GM12801 (cell line): ENCODE measurements around the gene WNT6.

Experiments
- TF ChIP-seq, protein P1 (sequence below): IDR thresholded peaks from one replicate; pipeline ENCODE4 v1.5.1; 2011; ENCODE audit warnings: control low read depth; ENCODE audit not compliant: insufficient read length; ENCODE audit errors: extremely low read depth

WNT6 gene

GRCh38 chr2:218885981-218886947 lies 26.7 kb downstream of the WNT6 start:
- TF ChIP-seq, protein P1, sequence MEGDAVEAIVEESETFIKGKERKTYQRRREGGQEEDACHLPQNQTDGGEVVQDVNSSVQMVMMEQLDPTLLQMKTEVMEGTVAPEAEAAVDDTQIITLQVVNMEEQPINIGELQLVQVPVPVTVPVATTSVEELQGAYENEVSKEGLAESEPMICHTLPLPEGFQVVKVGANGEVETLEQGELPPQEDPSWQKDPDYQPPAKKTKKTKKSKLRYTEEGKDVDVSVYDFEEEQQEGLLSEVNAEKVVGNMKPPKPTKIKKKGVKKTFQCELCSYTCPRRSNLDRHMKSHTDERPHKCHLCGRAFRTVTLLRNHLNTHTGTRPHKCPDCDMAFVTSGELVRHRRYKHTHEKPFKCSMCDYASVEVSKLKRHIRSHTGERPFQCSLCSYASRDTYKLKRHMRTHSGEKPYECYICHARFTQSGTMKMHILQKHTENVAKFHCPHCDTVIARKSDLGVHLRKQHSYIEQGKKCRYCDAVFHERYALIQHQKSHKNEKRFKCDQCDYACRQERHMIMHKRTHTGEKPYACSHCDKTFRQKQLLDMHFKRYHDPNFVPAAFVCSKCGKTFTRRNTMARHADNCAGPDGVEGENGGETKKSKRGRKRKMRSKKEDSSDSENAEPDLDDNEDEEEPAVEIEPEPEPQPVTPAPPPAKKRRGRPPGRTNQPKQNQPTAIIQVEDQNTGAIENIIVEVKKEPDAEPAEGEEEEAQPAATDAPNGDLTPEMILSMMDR = no peak

GRCh38 chr2:218887079-218887478 lies 27.5 kb downstream of the WNT6 start:
- TF ChIP-seq, protein P1 = no peak

DNA sequence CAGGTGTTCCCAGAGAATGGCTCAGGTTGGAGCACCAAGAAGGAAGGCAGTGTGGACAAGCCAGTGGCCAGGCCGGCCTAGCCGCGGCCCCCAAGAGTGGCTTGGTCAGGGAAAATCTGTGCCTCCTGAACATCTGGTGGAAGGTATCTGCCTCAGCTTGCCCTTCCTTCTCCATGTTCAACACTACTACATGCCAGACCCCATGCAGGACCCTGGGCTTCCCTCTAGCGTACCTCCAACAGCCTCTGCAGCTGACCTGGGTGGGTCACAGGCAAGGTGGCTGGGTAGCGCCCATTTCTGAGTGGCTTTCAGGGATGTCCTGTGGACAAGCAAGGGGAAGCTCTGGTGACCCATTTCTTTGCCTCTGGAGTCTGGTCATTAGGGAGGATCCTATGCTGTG lies 28.7 kb downstream of the WNT6 start:
- TF ChIP-seq, protein P1 = no peak

DNA sequence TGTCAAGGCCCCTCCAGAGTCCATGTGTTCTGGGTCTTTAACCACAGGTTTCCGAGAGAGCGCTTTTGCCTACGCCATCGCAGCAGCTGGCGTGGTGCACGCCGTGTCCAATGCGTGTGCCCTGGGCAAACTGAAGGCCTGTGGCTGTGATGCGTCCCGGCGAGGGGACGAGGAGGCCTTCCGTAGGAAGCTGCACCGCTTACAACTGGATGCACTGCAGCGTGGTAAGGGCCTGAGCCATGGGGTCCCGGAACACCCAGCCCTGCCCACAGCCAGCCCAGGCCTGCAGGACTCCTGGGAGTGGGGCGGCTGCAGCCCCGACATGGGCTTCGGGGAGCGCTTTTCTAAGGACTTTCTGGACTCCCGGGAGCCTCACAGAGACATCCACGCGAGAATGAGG lies 30.3 kb downstream of the WNT6 start:
- TF ChIP-seq, protein P1 = no peak

DNA sequence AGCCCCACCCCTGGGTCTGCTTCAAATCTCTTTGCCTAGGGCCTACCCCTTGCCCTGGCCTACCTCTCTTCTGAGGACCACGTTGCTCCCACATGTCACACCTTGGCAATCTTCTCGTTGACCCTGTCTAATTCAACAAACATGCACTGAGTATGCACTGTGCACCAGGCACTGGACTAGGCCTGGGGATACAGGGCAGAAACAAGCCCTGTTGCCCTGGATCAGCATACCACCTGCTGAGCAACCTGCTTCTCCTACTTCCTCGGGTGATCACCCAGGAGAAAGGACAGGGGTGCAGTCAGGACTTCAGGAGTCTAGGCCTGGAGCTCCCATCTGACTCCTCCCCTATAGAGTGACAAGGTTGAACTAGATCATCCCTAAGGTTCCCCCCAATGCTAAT lies 30.8 kb downstream of the WNT6 start:
- TF ChIP-seq, protein P1 = no peak

DNA sequence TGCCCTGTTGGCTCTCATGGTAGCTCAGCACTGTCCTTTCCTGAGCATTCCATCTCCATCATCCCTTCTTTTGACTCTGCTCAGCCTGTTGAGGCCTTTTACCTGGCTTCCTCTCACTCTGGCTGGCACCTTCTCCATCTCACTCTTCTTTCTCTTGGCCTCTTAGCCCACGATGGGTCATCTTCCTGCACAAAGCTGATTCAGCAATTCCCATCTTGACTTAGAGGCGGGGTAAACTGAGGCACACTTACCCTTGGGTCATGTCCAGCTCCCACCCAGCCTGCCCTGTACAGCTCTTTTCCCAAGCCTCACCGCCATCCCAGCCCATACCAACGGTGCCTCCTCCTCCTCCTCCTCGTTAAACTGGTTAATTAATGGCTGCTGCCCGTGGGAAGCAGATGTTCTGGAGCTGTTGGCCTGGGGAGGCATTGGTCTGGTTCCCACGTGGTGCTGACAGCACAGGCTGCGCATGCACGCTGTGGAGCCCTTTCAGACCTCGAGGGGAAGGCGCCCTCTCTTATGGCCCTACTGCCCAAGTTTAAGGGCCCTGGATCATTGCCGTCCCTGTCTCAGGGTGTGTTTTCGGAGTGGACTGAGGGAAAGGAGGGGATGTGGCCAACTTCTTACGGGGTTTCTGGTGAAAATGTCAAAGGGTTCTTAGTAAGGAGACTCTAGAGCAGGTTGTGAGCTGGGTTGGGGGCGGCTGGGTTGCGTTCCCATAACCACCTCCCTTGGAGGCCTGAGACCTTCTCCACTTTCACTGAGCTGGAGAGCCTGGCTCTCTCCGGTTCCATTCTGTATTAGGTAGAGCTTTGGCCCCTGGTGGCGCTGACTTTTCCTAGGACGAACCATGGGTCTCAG lies 31.9 kb downstream of the WNT6 start:
- TF ChIP-seq, protein P1 = no peak

DNA sequence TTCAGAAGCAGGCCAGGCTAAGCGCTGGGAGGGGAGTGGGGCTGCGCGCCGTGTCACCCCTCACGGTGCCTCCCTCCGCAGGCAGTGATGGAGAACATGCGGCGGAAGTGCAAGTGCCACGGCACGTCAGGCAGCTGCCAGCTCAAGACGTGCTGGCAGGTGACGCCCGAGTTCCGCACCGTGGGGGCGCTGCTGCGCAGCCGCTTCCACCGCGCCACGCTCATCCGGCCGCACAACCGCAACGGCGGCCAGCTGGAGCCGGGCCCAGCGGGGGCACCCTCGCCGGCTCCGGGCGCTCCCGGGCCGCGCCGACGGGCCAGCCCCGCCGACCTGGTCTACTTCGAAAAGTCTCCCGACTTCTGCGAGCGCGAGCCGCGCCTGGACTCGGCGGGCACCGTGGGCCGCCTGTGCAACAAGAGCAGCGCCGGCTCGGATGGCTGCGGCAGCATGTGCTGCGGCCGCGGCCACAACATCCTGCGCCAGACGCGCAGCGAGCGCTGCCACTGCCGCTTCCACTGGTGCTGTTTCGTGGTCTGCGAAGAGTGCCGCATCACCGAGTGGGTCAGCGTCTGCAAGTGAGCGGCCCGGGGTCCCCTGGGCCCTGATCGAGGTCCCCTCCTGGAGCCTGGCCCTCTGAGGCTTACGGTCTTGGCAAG lies 33.2 kb downstream of the WNT6 start:
- TF ChIP-seq, protein P1 = no peak
